GM21825 (cell line): ENCODE measurements around the gene UPK2.
"Not testable (repeated sequence)": the region's sequence is repeated elsewhere in the genome, so short reads cannot be mapped to it uniquely, and the experiment has no call there.

Experiments
- ATAC-seq: cut with Tn5 transposase; IDR thresholded peaks from one replicate; pipeline ENCODE4 v1.9.1; 2021; ENCODE audit warnings: mild to moderate bottlenecking, moderate library complexity; ENCODE audit not compliant: unreplicated experiment

Gene UPK2

DNA sequence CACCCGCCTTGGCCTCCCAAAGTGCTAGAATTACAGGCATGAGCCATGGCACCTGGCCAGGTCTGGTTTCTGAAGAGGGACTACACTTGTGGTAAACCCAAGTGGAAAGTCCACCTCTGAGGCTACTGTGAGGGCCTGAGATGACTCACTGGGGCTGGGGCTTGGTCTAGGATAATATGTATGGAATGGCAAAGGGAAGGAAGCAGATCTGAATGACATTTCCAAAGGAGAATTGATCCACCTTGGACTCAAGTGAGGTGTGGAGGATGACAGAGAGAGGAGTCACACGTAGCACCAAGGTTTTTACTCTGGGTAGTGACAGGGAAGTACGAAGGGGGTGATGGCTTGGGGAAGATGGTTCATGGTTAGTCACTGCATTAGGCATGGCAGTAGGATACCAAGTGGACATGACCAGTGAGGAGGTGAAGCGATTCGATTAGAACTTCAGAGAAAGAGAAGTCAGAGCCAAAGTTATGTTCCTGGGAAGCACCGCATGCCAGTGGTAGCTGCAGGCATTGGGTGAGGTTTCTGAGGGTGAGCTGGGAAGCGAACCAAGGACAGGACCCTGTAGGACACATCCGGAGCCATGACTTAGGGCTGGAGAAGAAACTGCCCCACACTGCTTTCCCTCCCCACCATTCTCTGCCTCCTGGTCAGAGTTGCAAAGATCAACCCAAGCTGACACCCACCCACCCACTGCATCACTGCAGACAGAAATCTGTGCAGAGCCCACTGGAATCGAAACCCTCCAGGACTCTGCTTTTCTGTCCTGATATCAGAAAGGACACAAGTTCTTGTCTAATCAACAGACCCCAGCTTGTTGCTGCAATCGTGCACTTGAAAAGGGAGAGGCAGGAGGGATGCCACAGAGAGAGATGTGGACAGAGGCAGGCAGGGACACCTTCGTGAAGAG is 17.4 kb upstream of the UPK2 start:
- no peak for ATAC-seq

- no peak for ATAC-seq
These were observed 16.6 kb upstream of the UPK2 start for GRCh38 chr11:118939404-118939915.

DNA sequence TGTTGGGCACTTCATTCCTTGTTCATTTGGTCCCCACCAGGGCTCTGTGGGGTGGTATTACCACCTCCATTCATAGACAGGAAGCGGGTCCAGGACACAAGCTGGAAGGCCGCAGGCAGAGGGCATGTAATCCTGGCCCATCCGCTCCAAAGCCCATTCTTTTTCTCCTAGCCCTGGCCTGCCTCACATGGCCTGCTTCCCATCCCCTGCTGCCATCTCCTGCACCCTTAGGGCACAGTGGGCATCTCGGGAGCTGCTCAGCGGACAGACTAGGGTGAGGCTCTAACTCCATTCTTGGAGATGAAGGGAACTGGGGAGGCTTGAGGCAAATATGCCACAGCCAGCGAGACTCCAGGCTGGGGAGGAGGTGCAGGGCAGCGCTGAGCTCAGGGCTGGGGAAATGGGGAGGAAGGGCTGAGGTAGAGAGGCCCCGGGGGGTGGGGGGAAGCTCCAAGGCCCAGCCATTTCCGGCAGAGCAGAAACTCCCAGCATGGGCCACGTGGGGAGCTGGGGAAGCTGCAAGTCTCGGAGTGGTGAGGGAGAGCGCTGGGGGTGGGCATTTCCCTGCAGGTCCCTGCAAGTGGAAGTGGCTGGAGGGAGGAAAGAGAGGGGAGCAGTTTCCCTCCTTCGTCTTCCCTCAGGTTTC is 16.0 kb upstream of the UPK2 start:
- no peak for ATAC-seq

- ATAC-seq = no peak
These were observed 9.0 kb upstream of the UPK2 start for GRCh38 chr11:118947091-118947490.

DNA sequence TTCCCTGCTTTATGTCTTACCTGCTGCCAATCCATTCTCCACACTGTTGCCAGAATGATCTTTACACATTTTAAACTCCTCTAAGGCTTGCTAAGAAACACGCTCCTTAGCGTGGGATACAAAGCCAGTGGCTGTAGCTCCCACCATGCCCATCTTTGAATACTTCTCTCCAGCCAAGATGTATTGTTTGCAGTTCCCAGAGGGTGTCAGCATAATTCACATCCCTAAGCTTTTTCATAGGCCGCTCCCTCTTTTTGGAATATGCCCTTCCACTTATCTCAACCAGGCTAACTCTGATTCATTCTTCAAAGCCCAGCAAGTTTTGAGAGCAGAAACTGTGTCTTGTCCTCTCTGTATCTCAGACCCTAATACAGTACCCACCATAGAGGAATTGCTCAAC is 8.1 kb upstream of the UPK2 start:
- no peak for ATAC-seq

GRCh38 chr11:118953265-118953664 is 2.8 kb upstream of the UPK2 start:
- no peak for ATAC-seq

GRCh38 chr11:118953976-118954375 is 2.1 kb upstream of the UPK2 start:
- not testable (repeated sequence) for ATAC-seq

DNA sequence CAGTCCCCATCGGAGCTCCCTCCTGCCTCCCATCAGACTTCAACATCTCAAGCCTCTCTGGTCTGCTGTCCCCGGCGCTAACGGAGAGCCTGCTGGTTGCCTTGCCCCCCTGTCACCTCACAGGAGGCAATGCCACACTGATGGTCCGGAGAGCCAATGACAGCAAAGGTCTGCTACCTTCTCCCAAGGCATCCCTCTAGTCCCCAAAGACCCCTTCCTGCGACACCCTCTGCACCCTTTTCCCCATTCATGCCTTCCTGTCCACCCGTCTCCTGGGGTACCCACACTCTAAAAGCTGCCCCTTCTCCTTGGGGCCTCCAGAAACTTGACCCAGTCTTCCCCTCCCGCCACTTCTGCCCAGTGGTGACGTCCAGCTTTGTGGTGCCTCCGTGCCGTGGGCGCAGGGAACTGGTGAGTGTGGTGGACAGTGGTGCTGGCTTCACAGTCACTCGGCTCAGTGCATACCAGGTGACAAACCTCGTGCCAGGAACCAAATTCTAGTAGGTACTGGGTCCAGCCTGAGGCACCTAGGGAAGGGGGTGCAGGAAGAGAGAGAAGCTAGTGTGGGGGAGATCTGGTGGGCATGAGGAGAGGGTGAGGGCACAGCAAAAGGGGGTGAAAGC is 860 bp downstream of the UPK2 start:
- ATAC-seq = no peak

GRCh38 chr11:118957549-118957948 is 1.5 kb downstream of the UPK2 start:
- no peak for ATAC-seq

DNA sequence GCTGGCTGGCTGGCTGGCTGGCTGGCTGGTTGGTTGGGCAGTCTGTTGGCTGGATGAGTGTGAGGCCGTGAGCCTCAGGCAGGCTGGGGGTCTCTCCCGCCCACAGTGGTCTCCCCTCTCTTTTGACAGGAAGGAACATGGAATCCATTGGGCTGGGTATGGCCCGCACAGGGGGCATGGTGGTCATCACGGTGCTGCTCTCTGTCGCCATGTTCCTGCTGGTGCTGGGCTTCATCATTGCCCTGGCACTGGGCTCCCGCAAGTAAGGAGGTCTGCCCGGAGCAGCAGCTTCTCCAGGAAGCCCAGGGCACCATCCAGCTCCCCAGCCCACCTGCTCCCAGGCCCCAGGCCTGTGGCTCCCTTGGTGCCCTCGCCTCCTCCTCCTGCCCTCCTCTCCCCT is 1.9 kb downstream of the UPK2 start:
- ATAC-seq = no peak

DNA sequence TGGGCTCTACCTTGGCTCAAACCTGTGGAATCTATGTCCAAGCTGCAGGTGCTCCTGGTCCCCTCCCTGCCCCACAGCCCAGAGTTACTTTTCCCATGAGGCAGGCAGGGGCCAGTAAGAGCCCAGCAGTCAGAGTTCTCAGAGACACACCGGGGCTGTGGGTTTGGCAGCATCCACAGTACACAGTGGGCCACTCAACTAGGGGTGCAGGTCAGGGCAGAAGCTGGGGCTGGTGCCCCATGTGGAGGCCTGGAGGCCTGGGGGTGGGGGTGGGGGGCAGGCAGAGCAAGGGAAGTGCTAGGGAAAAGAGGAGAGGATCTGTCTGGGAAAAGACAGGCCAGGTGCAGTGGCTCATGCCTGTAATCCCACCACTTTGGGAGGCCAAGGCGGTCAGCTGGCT is 2.5 kb downstream of the UPK2 start:
- no peak for ATAC-seq

DNA sequence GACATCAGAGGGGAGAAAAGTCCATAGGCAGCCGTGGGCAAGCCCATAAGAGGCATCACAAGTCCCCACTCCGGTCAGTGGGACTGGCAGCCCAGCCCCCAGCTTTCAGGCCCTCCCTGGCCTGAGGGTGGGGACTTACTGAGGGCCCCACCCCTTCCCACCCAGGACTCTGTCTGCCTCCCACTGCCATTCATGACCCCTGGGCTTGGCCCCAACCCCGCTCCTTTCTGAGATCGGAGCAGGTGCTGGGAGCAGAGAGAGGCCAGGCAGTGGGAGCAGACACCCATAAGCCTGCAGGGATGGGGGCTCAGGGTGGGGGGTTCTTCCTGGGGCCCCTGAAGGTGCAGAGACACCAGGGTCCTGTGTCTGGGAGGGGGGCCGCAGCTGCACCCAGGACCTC is 5.1 kb downstream of the UPK2 start:
- no peak for ATAC-seq

DNA sequence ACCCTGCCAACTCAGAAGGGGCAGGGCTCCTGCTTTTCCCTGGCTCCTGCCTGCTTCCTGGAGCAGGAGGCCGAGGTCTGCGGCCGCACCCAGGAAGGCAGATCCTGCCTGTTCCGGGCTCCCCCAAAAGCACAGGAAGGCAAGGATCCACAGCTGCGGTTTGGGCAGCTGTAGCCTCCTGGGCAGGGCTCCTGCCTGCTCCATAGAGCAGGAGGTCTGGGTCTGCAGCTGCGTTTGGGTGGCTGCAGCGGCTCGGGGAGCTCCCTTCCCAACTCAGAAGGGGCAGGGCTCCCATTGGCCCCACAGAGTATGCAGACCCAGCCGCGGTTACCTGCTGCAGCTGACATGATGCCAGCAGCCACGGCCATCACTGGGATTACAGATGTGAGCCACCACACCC is 5.5 kb downstream of the UPK2 start:
- ATAC-seq = no peak

DNA sequence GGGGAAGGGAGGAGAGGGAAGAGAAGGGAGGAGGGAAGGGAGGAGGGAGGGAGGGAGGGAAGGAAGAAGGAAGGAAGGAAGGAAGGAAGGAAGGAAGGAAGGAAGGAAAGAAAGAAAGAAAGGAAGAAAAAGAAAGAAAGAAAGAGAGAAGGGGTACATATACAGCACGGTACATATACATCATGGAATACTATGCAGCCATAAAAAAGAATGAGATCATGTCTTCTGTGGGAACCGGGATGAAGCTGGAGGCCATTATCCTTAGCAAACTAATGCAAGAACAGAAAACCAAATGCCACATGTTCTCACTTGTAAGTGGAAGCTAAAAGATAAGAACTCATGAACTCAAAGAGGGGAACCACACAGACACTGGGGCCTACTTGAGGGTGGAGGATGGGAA is 13.4 kb downstream of the UPK2 start:
- ATAC-seq = not testable (repeated sequence)

GRCh38 chr11:118971646-118972045 is 15.5 kb downstream of the UPK2 start, which contains the start of gene FOXR1:
Gene FOXR1 (plus strand): TSS chr11:118971761. CDS start chr11:118971932, 171 bp downstream.
- ATAC-seq = no peak

GRCh38 chr11:118973985-118974384 is 17.9 kb downstream of the UPK2 start:
- ATAC-seq = no peak

DNA sequence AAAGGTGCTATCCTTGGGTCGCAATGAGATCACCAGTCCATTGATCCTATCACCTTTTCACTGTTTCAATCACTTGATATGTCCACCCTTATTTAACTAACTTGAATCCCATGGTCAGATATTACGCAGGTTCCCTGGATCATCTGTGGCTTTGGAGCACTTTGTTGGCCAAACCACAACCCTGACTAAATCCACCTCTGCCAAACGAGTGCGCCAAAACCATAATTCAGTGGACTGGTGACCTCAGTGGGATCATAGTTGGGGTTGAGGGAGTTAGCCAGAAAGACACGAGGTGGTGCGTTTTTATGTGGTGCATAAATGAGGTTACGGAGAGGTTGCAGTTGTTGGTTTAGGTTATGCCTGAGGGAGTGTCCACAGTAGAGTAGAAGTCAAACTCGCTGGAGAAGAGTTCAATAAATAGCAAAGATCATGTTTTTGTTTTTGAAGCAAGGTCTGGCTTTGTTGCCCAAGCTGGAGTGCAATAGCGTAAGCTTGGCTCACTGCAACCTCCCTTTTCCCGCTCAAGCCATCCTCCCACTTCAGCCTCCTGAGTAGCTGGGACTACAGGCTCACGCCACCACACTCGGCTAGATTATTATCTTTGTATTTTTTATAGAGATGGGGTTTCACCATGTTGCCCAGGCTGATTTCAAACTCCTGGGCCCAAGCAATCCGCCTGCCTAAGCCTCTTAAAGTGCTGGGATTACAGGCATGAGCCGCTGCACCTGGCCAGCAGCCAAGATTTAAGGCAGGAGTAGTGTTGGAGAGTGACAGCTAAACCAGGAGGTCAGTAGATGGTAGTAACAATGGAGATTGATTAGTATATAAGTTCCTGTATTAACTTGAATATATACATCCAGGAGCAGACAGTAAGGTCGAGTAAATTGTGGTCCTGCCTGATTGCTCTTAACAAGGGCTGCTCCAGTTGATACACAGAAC is 19.9 kb downstream of the UPK2 start:
- no peak for ATAC-seq

DNA sequence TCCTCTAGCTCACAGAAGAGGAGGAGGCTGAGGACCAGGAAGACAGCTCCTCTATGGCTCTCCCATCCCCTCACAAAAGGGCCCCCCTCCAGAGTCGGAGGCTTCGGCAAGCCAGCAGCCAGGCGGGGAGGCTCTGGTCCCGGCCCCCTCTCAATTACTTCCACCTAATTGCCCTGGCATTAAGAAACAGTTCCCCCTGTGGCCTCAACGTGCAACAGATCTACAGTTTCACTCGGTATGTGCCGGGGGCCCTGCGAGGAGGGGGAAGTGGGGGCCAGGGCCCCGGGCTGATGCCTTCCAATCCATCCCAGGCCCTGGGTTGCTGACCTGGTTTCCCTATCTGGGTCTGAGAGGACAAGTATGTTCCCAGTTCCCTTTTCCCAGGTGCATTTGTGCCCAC is 23.3 kb downstream of the UPK2 start:
- ATAC-seq = no peak

DNA sequence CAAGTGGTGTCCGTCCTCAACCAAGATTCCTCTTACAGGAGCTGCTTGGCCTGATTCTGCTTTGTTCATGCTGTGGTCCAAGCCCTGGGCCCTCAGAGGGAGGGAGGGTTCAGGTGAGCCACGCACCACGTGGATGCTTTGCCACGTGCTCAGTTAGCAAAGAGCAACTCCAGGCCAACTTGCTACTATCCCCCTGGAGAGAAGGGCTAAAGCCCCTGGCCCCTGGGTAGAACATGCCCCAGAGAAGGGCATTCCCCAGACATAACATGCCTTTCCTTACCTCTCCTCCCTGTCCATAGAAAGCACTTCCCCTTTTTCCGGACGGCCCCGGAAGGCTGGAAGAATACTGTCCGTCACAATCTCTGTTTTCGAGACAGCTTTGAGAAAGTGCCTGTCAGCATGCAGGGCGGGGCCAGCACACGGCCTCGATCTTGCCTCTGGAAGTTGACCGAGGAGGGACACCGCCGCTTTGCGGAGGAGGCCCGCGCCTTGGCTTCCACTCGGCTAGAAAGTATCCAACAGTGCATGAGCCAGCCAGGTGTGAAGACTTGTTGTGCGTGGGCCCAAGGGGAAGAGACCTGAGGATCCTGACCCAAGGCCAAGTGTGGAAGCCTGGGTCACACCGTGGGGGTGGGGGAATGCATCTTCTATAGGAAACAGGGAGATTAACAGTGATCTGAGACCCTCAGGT is 24.2 kb downstream of the UPK2 start:
- no peak for ATAC-seq

GRCh38 chr11:118984337-118984736 is 28.2 kb downstream of the UPK2 start:
- ATAC-seq = not testable (repeated sequence)
